AG04450 (cell line): ENCODE results near the gene CEP41. TPM values are rescaled to one million over a fixed set of nuclear protein-coding genes. Genes with fewer than 3 reads are reported as not detected.

Experiments used
- CTCF ChIA-PET: fragments of 300-600, 350-600 bp; formaldehyde crosslinking; extraction: SDS; loops from one replicate; lab custom pipeline; 2022; ENCODE audit warnings: antibody characterized with exemption, inconsistent platforms; lab: Charles Lee
- POLR2A ChIA-PET: fragments of 350-600 bp; formaldehyde crosslinking; extraction: SDS; loops from one replicate; lab custom pipeline; 2021; ENCODE audit warnings: antibody characterized with exemption, inconsistent platforms; lab: Yijun Ruan, JAX
- DNase-seq: peaks from one replicate; pipeline ENCODE4 v3.0.0-alpha.2; 2011; ENCODE audit warnings: low read depth, low spot score
- H3K27ac ChIP-seq: one replicate; pipeline ENCODE4 v1.5.1; 2012; ENCODE audit warnings: low read depth, low read length, control low read depth
- H3K27me3 ChIP-seq: one replicate; pipeline ENCODE4 v1.6.0; 2012; ENCODE audit warnings: low read length; ENCODE audit not compliant: control insufficient read depth, insufficient read depth
- H3K4me3 ChIP-seq: 2 replicates; pipeline ENCODE4 v1.5.1; 2011; ENCODE audit warnings: mild to moderate bottlenecking, low read depth, low read length, control low read depth
- H3K9me3 ChIP-seq: 2 replicates; pipeline ENCODE4 v1.5.1; 2012; ENCODE audit warnings: low read length; ENCODE audit not compliant: control insufficient read depth, insufficient read depth
- CTCF ChIP-seq: IDR thresholded peaks from 2 replicates; pipeline ENCODE4 v1.5.1; 2011; ENCODE audit warnings: low read depth, low read length, control low read depth, inconsistent platforms
- polyA plus RNA-seq: library from polyadenylated mRNA; depleted of rRNA; stranded (reverse); fragments of >200 nt; gene quantifications from 2 replicates; pipeline ENCODE4 v1.2.3, GENCODE V29; 2011

CEP41 gene
- polyA plus RNA-seq, 1 experiment: 26.4 TPM

GRCh38 chr7:130360518-130360917 lies 80.3 kb downstream of the CEP41 start:
- Histone ChIP-seq H3K27me3 (no peaks in the 10 kb centered on the region), H3K9me3 (peaks cover 24% of the 10 kb centered on the region), H3K4me3 (no peak overlapping the region), H3K27ac (no peak overlapping the region)
- ChIA-PET POLR2A (no interaction called here), CTCF (no interaction called here)
- TF ChIP-seq CTCF: no peak
- no peak for DNase-seq

GRCh38 chr7:130359276-130359857 lies 81.4 kb downstream of the CEP41 start:
- Histone ChIP-seq H3K27ac (no peak overlapping the region), H3K4me3 (no peak overlapping the region), H3K9me3 (peaks cover 24% of the 10 kb centered on the region), H3K27me3 (no peaks in the 10 kb centered on the region)
- TF ChIP-seq CTCF: no peak
- no peak for DNase-seq
- POLR2A ChIA-PET: no interaction called here
- CTCF ChIA-PET: no interaction called here

GRCh38 chr7:130358471-130358870 lies 82.3 kb downstream of the CEP41 start:
- Histone ChIP-seq H3K9me3 (peaks cover 24% of the 10 kb centered on the region), H3K27ac (peak overlapping the region; percentile 31), H3K4me3 (no peak overlapping the region), H3K27me3 (no peaks in the 10 kb centered on the region)
- no peak for TF ChIP-seq CTCF
- POLR2A ChIA-PET: no interaction called here
- CTCF ChIA-PET: no interaction called here
- DNase-seq: no peak

GRCh38 chr7:130356876-130357611 lies 83.8 kb downstream of the CEP41 start:
- ChIA-PET POLR2A (interaction anchor here (0.6 to 1.4 kb wide), 4 partner anchors 61 to 152 kb away, joined by 3 to 5 read pairs (median 3); partner anchors contain the start of gene CPA4), CTCF (interaction anchor here (1.2 kb wide), 1 partner anchor 285 kb away, joined by 4 read pairs; no protein-coding TSS in a partner anchor)
- Histone ChIP-seq H3K27ac (peak overlapping the region; percentile 100), H3K4me3 (no peak overlapping the region), H3K9me3 (peaks cover 24% of the 10 kb centered on the region), H3K27me3 (no peaks in the 10 kb centered on the region)
- DNase-seq: peak; percentile 79
- no peak for TF ChIP-seq CTCF
